ENCODE data around the gene COL4A4.

GRCh38 chr2:227152093-227152766 lies 11.8 kb downstream of the COL4A4 start:
- TF ChIP-seq CTCF (IDR thresholded peaks at IDR 0.05; ENCODE audit: borderline replicate concordance, extremely low read depth, low read length, poor library complexity, severe bottlenecking) (no peak), EZH2 (IDR thresholded peaks at IDR 0.05; ENCODE audit: borderline replicate concordance, low read depth, low read length, severe bottlenecking) (no peak)

Data from DND-41 (cell line).